Nephron progenitor cell (in vitro differentiated cells): Measurements from ENCODE around the gene FRMD6.

Source experiments
- DNase-seq: peaks from one replicate; pipeline ENCODE4 v3.0.0; 2021
- H3K27ac Mint-ChIP-seq: 2 replicates; pipeline ENCODE4 v1.8.0; 2021; ENCODE audit warnings: mild to moderate bottlenecking, moderate library complexity, mixed read lengths
- H3K27me3 Mint-ChIP-seq: 2 replicates; pipeline ENCODE4 v1.8.0; 2021; ENCODE audit warnings: mild to moderate bottlenecking, low read depth, mixed read lengths; ENCODE audit not compliant: poor library complexity
- H3K36me3 Mint-ChIP-seq: 2 replicates; pipeline ENCODE4 v1.8.0; 2021; ENCODE audit warnings: low read depth, mixed read lengths
- H3K4me1 Mint-ChIP-seq: 2 replicates; pipeline ENCODE4 v1.8.0; 2021; ENCODE audit warnings: mixed read lengths
- H3K4me3 Mint-ChIP-seq: 2 replicates; pipeline ENCODE4 v1.8.0; 2021; ENCODE audit warnings: mild to moderate bottlenecking, moderate library complexity, mixed read lengths
- H3K9me3 Mint-ChIP-seq: 2 replicates; pipeline ENCODE4 v1.8.0; 2021; ENCODE audit warnings: mild to moderate bottlenecking, moderate library complexity, mixed read lengths
- TF ChIP-seq, protein P1 (sequence below): fragments of 200-600 bp; sonication (generic); IDR thresholded peaks from 2 replicates; pipeline ENCODE4 v1.5.0; 2021; ENCODE audit warnings: antibody characterized with exemption

The FRMD6 gene

GRCh38 chr14:51616256-51616655 is 35.5 kb upstream of the FRMD6 start:
- peaks cover 8% of the 10 kb centered on the region for H3K27me3 Mint-ChIP-seq
- no peaks in the 10 kb centered on the region for H3K36me3 Mint-ChIP-seq
- no peak overlapping the region for H3K4me3 Mint-ChIP-seq
- no peak for DNase-seq
- H3K27ac Mint-ChIP-seq, result no peak overlapping the region
- no peaks in the 10 kb centered on the region for H3K9me3 Mint-ChIP-seq
- H3K4me1 Mint-ChIP-seq, result peaks cover 16% of the 10 kb centered on the region
- TF ChIP-seq, protein P1, sequence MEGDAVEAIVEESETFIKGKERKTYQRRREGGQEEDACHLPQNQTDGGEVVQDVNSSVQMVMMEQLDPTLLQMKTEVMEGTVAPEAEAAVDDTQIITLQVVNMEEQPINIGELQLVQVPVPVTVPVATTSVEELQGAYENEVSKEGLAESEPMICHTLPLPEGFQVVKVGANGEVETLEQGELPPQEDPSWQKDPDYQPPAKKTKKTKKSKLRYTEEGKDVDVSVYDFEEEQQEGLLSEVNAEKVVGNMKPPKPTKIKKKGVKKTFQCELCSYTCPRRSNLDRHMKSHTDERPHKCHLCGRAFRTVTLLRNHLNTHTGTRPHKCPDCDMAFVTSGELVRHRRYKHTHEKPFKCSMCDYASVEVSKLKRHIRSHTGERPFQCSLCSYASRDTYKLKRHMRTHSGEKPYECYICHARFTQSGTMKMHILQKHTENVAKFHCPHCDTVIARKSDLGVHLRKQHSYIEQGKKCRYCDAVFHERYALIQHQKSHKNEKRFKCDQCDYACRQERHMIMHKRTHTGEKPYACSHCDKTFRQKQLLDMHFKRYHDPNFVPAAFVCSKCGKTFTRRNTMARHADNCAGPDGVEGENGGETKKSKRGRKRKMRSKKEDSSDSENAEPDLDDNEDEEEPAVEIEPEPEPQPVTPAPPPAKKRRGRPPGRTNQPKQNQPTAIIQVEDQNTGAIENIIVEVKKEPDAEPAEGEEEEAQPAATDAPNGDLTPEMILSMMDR, result no peak

DNA sequence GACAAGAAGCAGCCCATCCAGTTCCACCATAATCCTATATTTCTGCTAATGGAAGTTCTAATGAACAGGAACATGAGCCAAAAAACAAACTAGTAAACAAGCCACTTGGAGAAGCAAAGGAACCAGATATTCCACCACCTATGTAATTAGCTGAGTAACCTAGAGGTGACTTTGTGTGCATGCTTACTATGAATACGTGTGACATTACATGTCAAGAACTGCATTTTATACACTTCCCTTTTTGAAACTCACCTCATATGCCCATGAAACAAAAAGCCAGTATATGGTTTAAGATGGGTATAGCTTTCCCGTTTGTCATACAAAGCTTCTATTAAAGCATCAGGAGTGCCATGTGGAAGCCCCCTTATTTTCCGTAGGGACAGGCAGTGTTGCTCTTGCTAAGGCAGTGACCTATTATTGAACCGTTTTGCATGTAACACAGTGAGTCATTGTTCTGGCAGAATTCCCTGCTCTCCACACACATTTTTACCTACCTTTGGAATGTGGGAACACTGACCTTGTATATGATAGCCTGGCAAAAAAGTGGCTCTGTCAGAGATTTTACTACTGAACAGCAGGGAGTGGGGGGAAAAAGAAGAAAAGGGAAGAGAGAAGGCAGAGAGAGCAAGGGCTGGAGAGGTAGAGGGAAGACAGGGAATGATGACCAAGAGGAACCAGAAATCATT is 34.8 kb upstream of the FRMD6 start:
- H3K4me3 Mint-ChIP-seq, result no peak overlapping the region
- H3K9me3 Mint-ChIP-seq, result no peaks in the 10 kb centered on the region
- peaks cover 16% of the 10 kb centered on the region for H3K4me1 Mint-ChIP-seq
- DNase-seq, result no peak
- peaks cover 8% of the 10 kb centered on the region for H3K27me3 Mint-ChIP-seq
- H3K27ac Mint-ChIP-seq, result peak overlapping the region; percentile 79
- TF ChIP-seq, protein P1, result no peak
- H3K36me3 Mint-ChIP-seq, result no peaks in the 10 kb centered on the region

- Mint-ChIP-seq H3K9me3 (no peaks in the 10 kb centered on the region), H3K4me1 (peaks cover 16% of the 10 kb centered on the region)
- no peak for DNase-seq
Measured at GRCh38 chr14:51619561-51619960, 32.1 kb upstream of the FRMD6 start.

DNA sequence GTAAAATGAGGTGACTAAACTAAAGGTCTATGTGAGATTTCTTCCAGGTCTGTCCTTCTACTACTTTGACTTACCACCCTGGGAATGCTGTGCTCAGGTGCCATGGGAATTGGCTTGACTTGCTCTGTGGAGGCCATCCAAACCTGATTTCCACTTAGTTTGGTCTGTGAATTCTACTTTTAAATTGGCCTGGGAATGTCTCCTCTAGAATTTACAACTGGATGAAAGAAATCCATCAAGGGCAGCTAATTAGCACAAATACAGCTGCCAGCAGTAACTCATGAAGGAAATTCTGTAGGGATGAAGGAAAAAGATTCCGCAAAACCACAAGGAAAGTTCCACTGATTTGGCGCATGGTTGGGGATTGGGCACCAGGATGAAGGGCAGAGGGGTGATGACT is 31.7 kb upstream of the FRMD6 start:
- Mint-ChIP-seq H3K27me3 (peaks cover 8% of the 10 kb centered on the region), H3K36me3 (no peaks in the 10 kb centered on the region), H3K9me3 (no peaks in the 10 kb centered on the region), H3K4me1 (peaks cover 16% of the 10 kb centered on the region), H3K27ac (no peak overlapping the region), H3K4me3 (no peak overlapping the region)
- TF ChIP-seq, protein P1, result no peak
- DNase-seq, result no peak

More at GRCh38 chr14:51619561-51619960, 32.1 kb upstream of the FRMD6 start:
- no peak overlapping the region for H3K27ac Mint-ChIP-seq
- no peaks in the 10 kb centered on the region for H3K36me3 Mint-ChIP-seq
- H3K27me3 Mint-ChIP-seq, result peaks cover 8% of the 10 kb centered on the region
- TF ChIP-seq, protein P1, result no peak
- no peak overlapping the region for H3K4me3 Mint-ChIP-seq

- TF ChIP-seq, protein P1, result no peak
- no peak for DNase-seq
- no peak overlapping the region for H3K27ac Mint-ChIP-seq
- H3K27me3 Mint-ChIP-seq, result peaks cover 4% of the 10 kb centered on the region
- H3K4me1 Mint-ChIP-seq, result peaks cover 16% of the 10 kb centered on the region
- no peaks in the 10 kb centered on the region for H3K9me3 Mint-ChIP-seq
- H3K36me3 Mint-ChIP-seq, result no peaks in the 10 kb centered on the region
- no peak overlapping the region for H3K4me3 Mint-ChIP-seq
Measured at GRCh38 chr14:51621654-51622053, 30.1 kb upstream of the FRMD6 start.

GRCh38 chr14:51622376-51622775 is 29.3 kb upstream of the FRMD6 start:
- H3K36me3 Mint-ChIP-seq, result no peaks in the 10 kb centered on the region
- peaks cover 15% of the 10 kb centered on the region for H3K4me1 Mint-ChIP-seq
- TF ChIP-seq, protein P1, result no peak
- no peaks in the 10 kb centered on the region for H3K9me3 Mint-ChIP-seq
- no peak overlapping the region for H3K27ac Mint-ChIP-seq
- H3K27me3 Mint-ChIP-seq, result peaks cover 4% of the 10 kb centered on the region
- no peak overlapping the region for H3K4me3 Mint-ChIP-seq
- DNase-seq, result no peak
